Right cardiac atrium (tissue), 5 donors: ENCODE results near the gene SRC. TPM values are rescaled to one million over a fixed set of nuclear protein-coding genes. Genes with fewer than 3 reads are reported as not detected.

Source experiments
- ATAC-seq, 2 donors: fragments of 200-7000 bp; cut with Tn5 transposase; one replicate each; pipeline versions ENCODE4 v1.8.0 to v1.9.1; 2020; ENCODE audit warnings: moderate library complexity in 2 of 2, mild to moderate bottlenecking in 1 of 2
- DNase-seq, 3 donors: peaks; one replicate each; pipeline ENCODE4 v3.0.0-alpha.2; 2020
- H3K27ac ChIP-seq: one replicate; pipeline ENCODE4 v1.5.1; 2013; ENCODE audit warnings: mild to moderate bottlenecking, low read length, control low read depth, moderate library complexity
- H3K27me3 ChIP-seq: one replicate; pipeline ENCODE4 v1.6.1; 2013; ENCODE audit not compliant: control insufficient read depth, insufficient read depth
- H3K4me1 ChIP-seq: one replicate; pipeline ENCODE4 v1.6.1; 2013; ENCODE audit warnings: low read length; ENCODE audit not compliant: control insufficient read depth, insufficient read depth
- H3K4me3 ChIP-seq: one replicate; pipeline ENCODE4 v1.5.1; 2013; ENCODE audit warnings: low read length, control low read depth
- H3K9me3 ChIP-seq: one replicate; pipeline ENCODE4 v1.6.1; 2013; ENCODE audit warnings: low read length; ENCODE audit not compliant: control insufficient read depth
- WGBS: extraction: QIAGEN DNeasy Blood & Tissue Kit; methylation state at CpG from one replicate; pipeline ENCODE4 v1.1.7; 2013; 5-methylcytosine and 5-hydroxymethylcytosine counted together
- intact Hi-C, 4 donors: fragments of 100-400 bp; cut with DNase I; formaldehyde crosslinking; loops; one replicate each; pipeline versions ENCODE4 v1.11.0 to v1.14.0; 2022 to 2023
- polyA plus RNA-seq: library from polyadenylated mRNA; stranded (reverse); fragments of 200-250 nt; gene quantifications from one replicate; pipeline ENCODE4 v1.2.3, GENCODE V29; 2013
- total RNA-seq, 4 donors: library from RNA; stranded (reverse); fragmentation: NEBNext Ultra II Directional; extraction: Animal tissue kit (Norgen Biotek cat#: 25700); gene quantifications; one replicate each; pipeline ENCODE4 v1.2.1, GENCODE V29; 2021
- donor health status: healthy with polysubstance abuse.
- donor health status: DM: no; HTN: yes; CAD: no.
- donor health status: DM: no; HTN: no; CAD: no.
- donor health status: DM: no; HTN: yes; CAD: no; lungs with severe emphysema.
- donor health status: DM: yes; HTN: yes; CAD: no.

The SRC gene
- total and polyA plus RNA-seq, 5 donors, result 9.5 to 14.0 (median 13.1) TPM

- Histone ChIP-seq H3K27me3 (no peaks in the 10 kb centered on the region), H3K27ac (no peak overlapping the region), H3K4me3 (peak overlapping the region; percentile 96), H3K4me1 (peaks cover 3% of the 10 kb centered on the region), H3K9me3 (no peaks in the 10 kb centered on the region)
- DNase-seq, result no peak
- intact Hi-C loops, result no loop called here
- peak in 1 of 2 donors; percentile 4 for ATAC-seq
- WGBS, result 3% methylated on average over 35 of the region's 35 CpGs
These were observed 245 bp downstream of the SRC start for GRCh38 chr20:37346236-37346534.

GRCh38 chr20:37346535-37347346 is 801 bp downstream of the SRC start:
- DNase-seq (peak in 1 of 3 donors; percentile 70), ATAC-seq (peak; percentile 6)
- no peaks in the 10 kb centered on the region for H3K9me3 ChIP-seq
- no peak overlapping the region for H3K27ac ChIP-seq
- H3K4me3 ChIP-seq, result peak overlapping the region; percentile 96
- peaks cover 3% of the 10 kb centered on the region for H3K4me1 ChIP-seq
- WGBS, result 21% methylated on average over 22 of the region's 22 CpGs
- H3K27me3 ChIP-seq, result no peaks in the 10 kb centered on the region
- intact Hi-C loops, result no loop called here

DNA sequence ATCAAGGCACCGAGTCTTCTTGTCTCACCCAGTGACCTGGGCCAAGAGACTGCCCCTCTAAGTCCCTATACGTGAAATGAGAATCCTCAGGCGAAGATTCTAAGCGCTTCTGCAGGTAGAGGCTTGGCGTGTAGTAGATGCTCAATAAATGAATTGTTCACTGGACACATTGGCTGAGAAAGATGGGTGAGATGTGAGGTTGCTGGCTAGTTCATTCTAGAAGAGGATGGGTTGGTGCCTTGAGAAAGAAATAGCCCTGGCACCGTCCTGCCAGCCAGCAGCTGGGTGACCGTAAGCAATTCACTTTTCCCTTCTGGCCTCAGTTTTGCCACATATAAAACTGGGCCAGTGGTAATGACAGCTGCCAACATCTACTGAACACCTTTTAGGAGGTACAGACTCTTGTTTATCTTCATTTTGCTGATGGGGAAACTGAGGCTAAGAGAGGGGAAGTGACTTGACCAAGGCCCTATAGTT is 1.4 kb downstream of the SRC start:
- peaks cover 3% of the 10 kb centered on the region for H3K4me1 ChIP-seq
- H3K27ac ChIP-seq, result no peak overlapping the region
- 86% methylated on average over 7 of the region's 7 CpGs for WGBS
- no peak overlapping the region for H3K4me3 ChIP-seq
- no peak for ATAC-seq
- intact Hi-C loops, result no loop called here
- H3K9me3 ChIP-seq, result no peaks in the 10 kb centered on the region
- H3K27me3 ChIP-seq, result no peaks in the 10 kb centered on the region
- no peak for DNase-seq

- H3K9me3 ChIP-seq, result no peaks in the 10 kb centered on the region
- H3K4me1 ChIP-seq, result peaks cover 3% of the 10 kb centered on the region
- WGBS, result 73% methylated on average over 11 of the region's 11 CpGs
- no peak overlapping the region for H3K27ac ChIP-seq
- intact Hi-C loops, result no loop called here
- no peak overlapping the region for H3K4me3 ChIP-seq
- H3K27me3 ChIP-seq, result no peaks in the 10 kb centered on the region
- ATAC-seq (no peak), DNase-seq (peak in 2 of 3 donors; percentile 23 to 39)
These were observed 2.2 kb downstream of the SRC start for GRCh38 chr20:37347891-37348791.

GRCh38 chr20:37348792-37349516 is 3.0 kb downstream of the SRC start:
- no peaks in the 10 kb centered on the region for H3K9me3 ChIP-seq
- WGBS, result 76% methylated on average over 7 of the region's 7 CpGs
- DNase-seq (peak in 1 of 3 donors; percentile 42), ATAC-seq (no peak)
- H3K27me3 ChIP-seq, result no peaks in the 10 kb centered on the region
- intact Hi-C loops, result no loop called here
- H3K4me3 ChIP-seq, result no peak overlapping the region
- peak overlapping the region; percentile 28 for H3K27ac ChIP-seq
- peaks cover 3% of the 10 kb centered on the region for H3K4me1 ChIP-seq

DNA sequence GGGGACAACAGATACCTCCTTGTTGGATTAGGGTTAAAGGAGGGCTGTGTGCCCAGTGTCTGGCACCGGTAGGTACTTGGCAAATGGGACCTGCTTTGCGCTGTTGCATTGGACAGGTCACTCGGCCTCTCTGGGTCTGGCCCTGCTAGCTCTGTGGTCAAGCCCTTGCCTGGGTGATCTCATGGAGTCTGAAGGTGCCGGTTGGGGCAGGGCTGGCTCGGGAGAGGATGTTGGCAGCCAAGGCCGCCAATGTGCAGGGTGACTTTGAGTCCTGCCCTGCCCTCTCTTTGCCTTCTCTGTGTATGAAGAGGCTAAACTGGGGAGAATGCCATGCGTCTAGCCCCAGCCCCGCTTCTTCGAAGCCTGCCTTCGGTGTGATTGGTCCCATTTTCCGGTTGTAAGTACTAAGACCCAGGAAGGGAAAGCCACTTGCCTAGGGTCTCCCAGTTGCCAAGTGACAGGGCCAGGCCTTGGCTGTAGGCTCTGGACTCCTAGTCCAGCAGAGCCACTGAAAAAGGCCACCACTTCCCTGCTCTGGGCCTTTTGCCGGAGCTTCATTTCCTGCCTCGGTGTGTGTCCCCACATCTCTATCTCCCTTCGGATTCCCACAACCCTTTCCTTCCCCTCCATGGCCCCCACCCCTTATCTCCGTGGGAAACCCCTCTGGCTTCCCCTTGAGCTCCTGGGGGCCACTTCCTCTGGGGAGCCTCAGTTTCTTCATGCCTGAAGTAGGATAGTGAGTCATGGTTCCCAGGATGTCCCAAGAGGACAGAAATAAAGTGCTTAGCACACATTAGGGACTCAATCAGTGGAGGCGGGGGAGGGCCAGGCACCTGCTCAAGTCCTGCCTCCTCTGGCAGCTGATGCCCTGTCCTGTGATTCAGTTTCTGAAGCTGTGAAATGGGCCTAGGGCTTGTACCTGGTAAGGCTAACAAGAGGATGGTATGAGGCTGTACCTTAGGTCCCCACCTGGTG is 3.9 kb downstream of the SRC start:
- DNase-seq (peak; percentile 44 to 70 (median 57)), ATAC-seq (peak in 1 of 2 donors; percentile 28)
- WGBS, result 55% methylated on average over 16 of the region's 16 CpGs
- H3K27ac ChIP-seq, result peak overlapping the region; percentile 28
- intact Hi-C loops, result no loop called here
- H3K27me3 ChIP-seq, result no peaks in the 10 kb centered on the region
- H3K9me3 ChIP-seq, result no peaks in the 10 kb centered on the region
- no peak overlapping the region for H3K4me3 ChIP-seq
- peaks cover 3% of the 10 kb centered on the region for H3K4me1 ChIP-seq

DNA sequence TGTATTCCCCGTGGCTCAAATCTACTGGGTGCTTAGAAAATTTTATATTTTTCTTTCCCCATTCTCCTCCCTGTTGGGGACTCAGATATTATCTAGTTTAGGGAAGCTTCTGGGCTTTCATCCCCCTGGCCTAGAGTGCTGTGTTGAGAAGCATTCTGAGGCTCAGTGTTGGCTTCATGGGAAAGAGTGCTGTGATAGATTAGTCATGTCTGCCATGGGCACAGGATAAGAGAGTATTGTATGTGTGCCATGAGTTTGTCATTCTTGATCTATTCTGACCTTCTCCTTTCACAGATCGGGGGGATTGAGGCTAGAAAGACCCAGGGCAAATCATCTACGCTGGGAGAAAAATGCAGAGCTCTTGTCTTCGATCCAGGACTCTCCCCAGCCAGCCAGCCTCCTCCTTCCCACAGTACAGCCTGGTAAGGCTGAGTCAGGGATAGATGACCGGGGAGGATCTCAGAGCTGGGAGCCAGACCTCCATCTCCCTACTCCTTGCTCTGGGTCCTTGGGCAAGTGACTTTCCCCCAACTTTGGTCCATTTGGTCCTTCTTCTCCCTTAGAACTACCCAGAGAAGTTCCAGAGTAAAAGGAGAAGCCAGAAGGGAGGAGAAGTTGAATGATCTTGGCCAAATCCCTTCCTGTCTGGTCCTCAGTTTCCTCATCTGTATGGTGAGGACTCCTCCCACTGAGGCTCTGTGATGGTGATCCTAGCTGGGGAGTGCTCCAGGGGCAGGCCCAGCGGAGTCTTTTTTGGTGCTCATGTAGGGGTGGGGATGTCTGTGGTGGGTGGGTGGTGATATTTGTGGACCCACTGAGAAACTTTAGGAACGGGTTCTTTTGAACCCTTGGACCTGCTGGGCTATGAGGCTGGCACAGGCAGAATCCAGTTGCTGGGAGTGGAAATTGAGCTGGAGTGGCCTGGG is 5.0 kb downstream of the SRC start:
- DNase-seq, result peak in 1 of 3 donors; percentile 20
- intact Hi-C loops, result no loop called here
- H3K4me1 ChIP-seq, result peaks cover 3% of the 10 kb centered on the region
- 74% methylated on average over 7 of the region's 7 CpGs for WGBS
- H3K9me3 ChIP-seq, result no peaks in the 10 kb centered on the region
- H3K27ac ChIP-seq, result no peak overlapping the region
- H3K4me3 ChIP-seq, result no peak overlapping the region
- no peaks in the 10 kb centered on the region for H3K27me3 ChIP-seq
- no peak for ATAC-seq

GRCh38 chr20:37351689-37352607 is 6.0 kb downstream of the SRC start:
- Histone ChIP-seq H3K9me3 (no peaks in the 10 kb centered on the region), H3K27me3 (no peaks in the 10 kb centered on the region), H3K27ac (no peak overlapping the region), H3K4me3 (no peak overlapping the region), H3K4me1 (peaks cover 4% of the 10 kb centered on the region)
- ATAC-seq, result no peak
- intact Hi-C loops, result no loop called here
- 82% methylated on average over 12 of the region's 12 CpGs for WGBS
- peak in 2 of 3 donors; percentile 2 to 21 for DNase-seq

- Histone ChIP-seq H3K9me3 (no peaks in the 10 kb centered on the region), H3K4me1 (peaks cover 7% of the 10 kb centered on the region), H3K4me3 (no peak overlapping the region), H3K27me3 (no peaks in the 10 kb centered on the region), H3K27ac (no peak overlapping the region)
- intact Hi-C loops, result no loop called here
- WGBS, result 80% methylated on average over 11 of the region's 11 CpGs
- ATAC-seq, result no peak
- DNase-seq, result peak in 2 of 3 donors; percentile 6 to 27
These were observed 6.7 kb downstream of the SRC start for GRCh38 chr20:37352608-37352980.
